Measurements from ENCODE around the gene SYNE1. TPM values are rescaled to one million over a fixed set of nuclear protein-coding genes. Genes with fewer than 3 reads are reported as not detected.

The SYNE1 gene
- total and polyA plus RNA-seq, 8 donors: 24.4 to 56.2 (median 49.2) TPM

DNA sequence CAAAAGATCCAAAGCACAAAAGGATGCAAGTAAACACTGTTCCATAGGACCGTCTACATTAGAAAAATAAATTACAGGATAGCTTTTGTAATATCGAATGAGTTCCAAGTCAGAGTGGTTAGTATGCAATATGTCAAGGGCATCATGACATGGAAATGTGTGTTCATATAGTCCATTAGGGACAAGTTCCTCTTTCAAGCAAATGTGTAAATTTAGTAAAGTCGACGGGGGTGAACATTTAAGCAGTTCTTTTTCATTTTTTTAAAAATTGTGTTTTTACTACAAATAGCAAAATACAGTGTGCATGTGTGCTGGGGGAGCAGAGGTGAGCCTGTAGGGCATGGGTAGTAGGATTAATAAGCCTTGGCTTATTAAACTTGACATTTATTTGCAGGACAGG, 470.7 kb downstream of the SYNE1 start:
- no peaks in the 10 kb centered on the region for H3K27me3 ChIP-seq
- no peak for ATAC-seq
- no peaks in the 10 kb centered on the region for H3K4me1 ChIP-seq
- TF ChIP-seq, protein P1, sequence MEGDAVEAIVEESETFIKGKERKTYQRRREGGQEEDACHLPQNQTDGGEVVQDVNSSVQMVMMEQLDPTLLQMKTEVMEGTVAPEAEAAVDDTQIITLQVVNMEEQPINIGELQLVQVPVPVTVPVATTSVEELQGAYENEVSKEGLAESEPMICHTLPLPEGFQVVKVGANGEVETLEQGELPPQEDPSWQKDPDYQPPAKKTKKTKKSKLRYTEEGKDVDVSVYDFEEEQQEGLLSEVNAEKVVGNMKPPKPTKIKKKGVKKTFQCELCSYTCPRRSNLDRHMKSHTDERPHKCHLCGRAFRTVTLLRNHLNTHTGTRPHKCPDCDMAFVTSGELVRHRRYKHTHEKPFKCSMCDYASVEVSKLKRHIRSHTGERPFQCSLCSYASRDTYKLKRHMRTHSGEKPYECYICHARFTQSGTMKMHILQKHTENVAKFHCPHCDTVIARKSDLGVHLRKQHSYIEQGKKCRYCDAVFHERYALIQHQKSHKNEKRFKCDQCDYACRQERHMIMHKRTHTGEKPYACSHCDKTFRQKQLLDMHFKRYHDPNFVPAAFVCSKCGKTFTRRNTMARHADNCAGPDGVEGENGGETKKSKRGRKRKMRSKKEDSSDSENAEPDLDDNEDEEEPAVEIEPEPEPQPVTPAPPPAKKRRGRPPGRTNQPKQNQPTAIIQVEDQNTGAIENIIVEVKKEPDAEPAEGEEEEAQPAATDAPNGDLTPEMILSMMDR (IDR thresholded peaks at IDR 0.05): no peak
- H3K27ac ChIP-seq: no peak overlapping the region
- FAIRE-seq: no peak
- no peaks in the 10 kb centered on the region for H3K9me3 ChIP-seq
- WGBS, 2 donors: 88 to 90% methylated on average over 4 of the region's 4 CpGs
- DNase-seq: no peak
- intact Hi-C loops (cut with DNase I): no loop called here
- no peak overlapping the region for H3K4me3 ChIP-seq
- peaks cover 0 to 13% (median 0%) of the 10 kb centered on the region in 3 donors for H3K36me3 ChIP-seq

DNA sequence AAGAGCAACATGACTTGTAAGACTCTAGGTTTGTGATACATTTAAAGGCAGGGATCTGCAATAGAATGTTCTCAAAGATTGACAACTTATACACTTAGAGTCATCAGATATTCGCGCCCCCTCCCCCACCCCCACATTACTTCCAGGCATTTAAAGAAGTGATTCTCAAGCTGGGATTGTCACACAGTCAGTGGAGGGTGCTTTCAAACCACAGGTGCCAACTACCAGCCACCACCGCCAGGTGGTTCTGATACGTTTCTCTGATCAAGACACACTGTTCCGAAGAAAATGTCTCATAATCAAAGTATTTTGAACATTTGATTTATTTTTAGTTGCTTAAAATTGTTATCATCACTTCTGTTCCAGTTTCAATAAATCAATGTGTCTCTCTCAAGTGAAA, 472.2 kb downstream of the SYNE1 start:
- ATAC-seq: no peak
- DNase-seq: no peak
- WGBS, 2 donors: 93 to 98% methylated on average over 5 of the region's 5 CpGs
- Histone ChIP-seq H3K4me3 (no peak overlapping the region), H3K9me3 (no peaks in the 10 kb centered on the region), H3K4me1 (no peaks in the 10 kb centered on the region), H3K27ac (no peak overlapping the region), H3K27me3 (no peaks in the 10 kb centered on the region), H3K36me3 (peaks cover 0 to 13% (median 0%) of the 10 kb centered on the region in 3 donors)
- TF ChIP-seq, protein P1 (IDR thresholded peaks at IDR 0.05): no peak
- no peak for FAIRE-seq
- intact Hi-C loops (cut with DNase I): no loop called here

DNA sequence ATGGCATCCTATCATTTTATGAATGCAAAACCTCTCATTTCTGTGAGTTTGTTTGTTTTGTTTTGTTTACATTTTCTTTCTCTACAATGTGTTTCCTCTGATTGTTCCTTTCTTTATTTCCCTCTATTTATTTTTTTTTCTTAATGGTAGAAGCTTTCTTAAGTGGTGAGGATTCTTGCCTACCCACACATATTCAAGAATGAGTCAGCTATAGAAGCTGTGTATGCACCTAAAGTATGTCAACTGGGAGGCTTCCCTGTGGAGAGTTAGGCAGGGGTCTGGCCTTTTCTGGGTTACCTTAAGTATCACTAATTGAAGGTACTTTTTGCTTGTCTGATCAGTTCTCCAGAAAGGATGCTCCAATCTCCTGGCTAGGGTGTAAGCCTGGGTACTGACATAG, 475.7 kb downstream of the SYNE1 start:
- ATAC-seq (no peak), FAIRE-seq (no peak), DNase-seq (no peak)
- intact Hi-C loops (cut with DNase I): no loop called here
- peaks cover 0 to 13% (median 0%) of the 10 kb centered on the region in 3 donors for H3K36me3 ChIP-seq
- TF ChIP-seq, protein P1 (IDR thresholded peaks at IDR 0.05): no peak
- H3K4me1 ChIP-seq: no peaks in the 10 kb centered on the region
- no peak overlapping the region for H3K4me3 ChIP-seq
- no peaks in the 10 kb centered on the region for H3K9me3 ChIP-seq
- no peaks in the 10 kb centered on the region for H3K27me3 ChIP-seq
- H3K27ac ChIP-seq: no peak overlapping the region

DNA sequence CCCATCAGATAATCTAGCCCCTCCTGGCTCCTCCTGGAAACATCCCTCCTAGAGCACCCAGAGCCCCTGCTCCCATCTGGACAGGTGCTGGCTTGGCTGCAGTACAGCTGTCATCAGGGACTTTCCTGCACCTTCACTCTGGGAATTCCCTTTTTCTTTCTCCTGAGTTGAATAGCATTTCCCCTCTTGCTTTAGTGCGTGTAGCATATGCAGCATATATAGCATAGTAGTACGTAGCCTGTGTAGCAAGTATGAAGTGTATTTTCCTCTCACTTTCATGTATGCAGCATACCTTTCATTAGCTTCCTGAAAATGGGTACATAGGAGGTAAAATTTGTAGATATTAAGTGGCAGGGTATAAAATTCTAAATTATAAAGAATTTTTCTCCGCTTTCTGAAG, 476.8 kb downstream of the SYNE1 start:
- TF ChIP-seq, protein P1 (IDR thresholded peaks at IDR 0.05): no peak
- 92 to 96% methylated on average over 3 of the region's 3 CpGs for WGBS, 2 donors
- no peaks in the 10 kb centered on the region for H3K27me3 ChIP-seq
- DNase-seq: no peak
- H3K27ac ChIP-seq: no peak overlapping the region
- H3K4me1 ChIP-seq: no peaks in the 10 kb centered on the region
- peak in 2 of 4 donors; percentile 37 to 69 for ATAC-seq
- intact Hi-C loops (cut with DNase I): no loop called here
- no peak for FAIRE-seq
- H3K4me3 ChIP-seq: no peak overlapping the region
- H3K36me3 ChIP-seq: peaks cover 0 to 20% (median 0%) of the 10 kb centered on the region in 3 donors
- H3K9me3 ChIP-seq: no peaks in the 10 kb centered on the region

DNA sequence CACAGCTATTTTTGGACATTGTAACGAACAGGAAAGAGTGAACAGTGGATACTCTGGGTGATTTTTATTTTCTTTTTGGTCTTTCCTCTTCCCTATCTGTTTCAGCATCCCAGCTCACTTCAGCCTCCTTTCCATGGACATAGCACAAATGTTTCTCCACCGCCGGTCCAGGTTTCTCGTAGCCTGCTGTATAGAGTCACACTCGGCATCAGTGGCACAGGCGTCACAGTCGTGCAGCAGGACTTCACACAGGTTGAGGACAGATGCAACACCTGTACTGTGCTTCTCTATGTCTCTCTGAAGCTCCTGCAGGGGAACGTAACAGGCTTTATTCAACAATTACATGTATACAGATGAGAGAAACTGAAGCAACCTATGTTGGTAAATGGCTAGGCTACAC, 481.4 kb downstream of the SYNE1 start:
- Histone ChIP-seq H3K9me3 (no peaks in the 10 kb centered on the region), H3K4me3 (no peak overlapping the region), H3K4me1 (no peaks in the 10 kb centered on the region), H3K27me3 (no peaks in the 10 kb centered on the region), H3K36me3 (peaks cover 4 to 41% (median 17%) of the 10 kb centered on the region in 3 donors), H3K27ac (no peak overlapping the region)
- no peak for ATAC-seq
- no peak for FAIRE-seq
- TF ChIP-seq, protein P1 (IDR thresholded peaks at IDR 0.05): no peak
- no peak for DNase-seq
- 82 to 93% methylated on average over 8 of the region's 8 CpGs for WGBS, 2 donors
- intact Hi-C loops (cut with DNase I): no loop called here
